ENCODE data around the gene SH3TC2. TPM values are rescaled to one million over a fixed set of nuclear protein-coding genes. Genes with fewer than 3 reads are reported as not detected.
A peak's percentile ranks its signal among the peaks of the same experiment; 100 is the strongest.

The SH3TC2 gene
- total RNA-seq, 1 donor from 2014 or later, result 2.5 TPM

- no peak for DNase-seq (ENCODE audit: low spot score)
- intact Hi-C loops (cut with DNase I), result loop anchor here (10.0 kb wide), 2 partner anchors 212 to 862 kb away; partner anchors contain the start of gene ADRB2
Measured at GRCh38 chr5:149036970-149037369, 25.9 kb downstream of the SH3TC2 start.

DNA sequence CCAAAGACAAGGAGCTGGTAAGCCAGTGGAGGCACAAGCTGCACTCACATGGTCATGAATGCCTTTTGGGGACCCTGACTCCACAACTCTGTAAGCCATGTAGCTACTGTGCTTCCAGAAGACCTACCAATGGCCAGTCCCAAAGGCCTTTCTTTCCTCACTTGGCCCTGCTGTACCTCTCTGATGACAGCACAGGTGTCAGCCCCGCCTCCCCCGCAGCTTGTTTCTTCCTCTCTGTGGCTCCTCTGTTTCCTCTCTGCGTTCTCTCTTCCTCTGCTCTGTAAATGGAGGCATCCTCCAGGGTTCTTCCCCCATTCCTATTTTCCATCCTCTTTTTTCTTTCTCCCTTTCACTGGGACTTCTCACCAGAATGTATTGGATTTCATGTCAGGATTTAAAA is 26.7 kb downstream of the SH3TC2 start:
- no peak for DNase-seq (ENCODE audit: low spot score)
- intact Hi-C loops (cut with DNase I), result loop anchor here (10.0 kb wide), 2 partner anchors 211 to 861 kb away; partner anchors contain the start of gene ADRB2

- DNase-seq (ENCODE audit: low spot score), result peak; percentile 89
Measured at GRCh38 chr5:149035372-149035790, 27.5 kb downstream of the SH3TC2 start.

DNA sequence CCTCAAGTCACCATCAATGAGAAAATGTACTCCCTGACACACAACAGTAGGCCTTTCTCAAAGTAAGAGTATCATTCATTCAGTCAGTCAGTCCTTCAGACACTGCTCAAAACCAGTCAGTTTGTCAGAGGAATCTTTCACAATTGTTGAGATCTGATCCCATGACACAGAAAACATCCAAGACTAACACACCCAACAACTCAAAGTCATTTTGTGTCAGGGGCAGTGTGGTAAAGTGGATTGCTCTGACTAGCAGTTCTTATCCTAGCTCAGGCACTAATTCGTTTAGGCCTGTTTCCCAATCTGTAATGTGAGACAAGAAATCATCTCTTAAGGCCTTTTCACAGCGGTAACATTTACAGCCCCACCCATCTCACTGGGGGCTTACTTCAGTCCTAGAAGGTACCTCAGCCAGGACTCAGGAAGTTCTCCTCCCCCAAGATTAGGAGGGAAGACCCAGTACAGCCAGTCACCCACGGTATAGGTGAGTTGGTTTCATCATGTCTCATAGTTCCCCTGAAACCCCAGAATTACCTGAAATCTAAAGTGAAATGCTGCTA is 31.9 kb downstream of the SH3TC2 start:
- no peak for DNase-seq (ENCODE audit: low spot score)
- intact Hi-C loops (cut with DNase I), result loop anchor here (10.0 kb wide), 2 partner anchors 206 to 856 kb away; partner anchors contain the start of gene ADRB2

More at GRCh38 chr5:149035372-149035790, 27.5 kb downstream of the SH3TC2 start:
- intact Hi-C loops (cut with DNase I), result loop anchor here (2.0 to 10.0 kb wide), 3 partner anchors 211 to 861 kb away; partner anchors contain the start of gene ADRB2

DNA sequence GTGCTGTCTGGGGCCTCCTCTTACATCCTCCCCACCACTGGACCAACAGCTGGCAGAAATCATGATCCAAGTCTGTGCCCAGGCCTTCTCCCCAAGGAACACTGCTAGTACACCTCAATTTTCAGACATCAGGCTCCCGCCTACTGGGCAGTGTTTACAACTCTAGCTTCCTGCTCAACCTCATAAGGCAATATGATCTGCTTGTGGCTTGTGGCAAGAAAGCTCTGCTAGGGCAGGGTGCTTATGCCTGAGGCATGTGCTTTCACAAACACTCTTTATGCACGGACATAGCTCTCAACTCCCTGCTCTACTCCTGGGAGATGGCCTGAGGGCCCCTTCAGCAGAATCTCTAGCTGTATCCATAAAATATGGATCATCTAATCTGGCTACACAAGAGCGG is 32.5 kb downstream of the SH3TC2 start:
- intact Hi-C loops (cut with DNase I), result loop anchor here (10.0 kb wide), 2 partner anchors 206 to 856 kb away; partner anchors contain the start of gene ADRB2
- DNase-seq (ENCODE audit: low spot score), result no peak

DNA sequence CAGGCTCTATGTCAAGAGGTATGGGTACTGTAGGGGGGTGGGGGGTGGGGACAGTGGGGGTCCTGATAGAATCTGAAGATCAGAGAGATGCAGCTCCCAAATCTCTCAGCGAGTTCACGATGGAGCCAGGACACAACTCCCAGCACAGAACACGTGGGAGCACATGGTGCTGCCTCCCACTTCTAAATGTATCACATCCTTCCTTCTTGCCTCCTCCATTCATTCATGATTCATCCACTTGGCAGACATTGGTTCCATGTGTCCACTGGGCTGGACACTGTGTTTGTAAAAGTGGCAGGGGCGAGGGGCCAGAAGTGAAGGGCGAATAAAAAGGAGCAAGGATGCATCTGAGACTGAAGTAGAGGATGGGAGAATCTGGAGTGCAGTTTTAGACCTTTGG is 33.9 kb downstream of the SH3TC2 start:
- no peak for DNase-seq (ENCODE audit: low spot score)
- intact Hi-C loops (cut with DNase I), result no loop called here

DNA sequence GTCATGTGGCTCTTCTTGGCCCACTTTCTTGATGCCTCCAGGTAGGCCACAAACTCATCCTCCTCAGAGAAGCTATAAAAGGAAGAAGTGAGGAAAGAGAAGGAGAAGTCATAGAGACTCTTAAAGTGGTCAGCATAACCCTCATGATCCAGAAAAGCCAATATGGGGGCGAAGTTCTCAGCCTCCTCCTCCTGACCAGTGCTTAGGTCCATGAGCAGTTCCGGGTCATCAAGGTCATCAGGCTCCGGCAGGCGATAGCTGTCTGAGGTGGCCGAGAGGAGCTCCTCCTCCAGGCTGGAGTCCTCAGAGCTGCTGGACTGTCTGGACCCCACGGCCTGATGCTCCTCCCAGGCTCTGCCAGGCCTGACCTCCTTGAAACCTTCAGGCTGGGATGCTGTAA is 34.7 kb downstream of the SH3TC2 start:
- intact Hi-C loops (cut with DNase I), result no loop called here
- no peak for DNase-seq (ENCODE audit: low spot score)

GRCh38 chr5:149027636-149028035 is 35.2 kb downstream of the SH3TC2 start:
- no peak for DNase-seq (ENCODE audit: low spot score)
- intact Hi-C loops (cut with DNase I), result no loop called here

- intact Hi-C loops (cut with DNase I), result no loop called here
- DNase-seq (ENCODE audit: low spot score), result no peak
Measured at GRCh38 chr5:149024943-149025342, 37.9 kb downstream of the SH3TC2 start.

- intact Hi-C loops (cut with DNase I), result no loop called here
- DNase-seq (ENCODE audit: low spot score), result no peak
Measured at GRCh38 chr5:149024477-149024876, 38.4 kb downstream of the SH3TC2 start.

DNA sequence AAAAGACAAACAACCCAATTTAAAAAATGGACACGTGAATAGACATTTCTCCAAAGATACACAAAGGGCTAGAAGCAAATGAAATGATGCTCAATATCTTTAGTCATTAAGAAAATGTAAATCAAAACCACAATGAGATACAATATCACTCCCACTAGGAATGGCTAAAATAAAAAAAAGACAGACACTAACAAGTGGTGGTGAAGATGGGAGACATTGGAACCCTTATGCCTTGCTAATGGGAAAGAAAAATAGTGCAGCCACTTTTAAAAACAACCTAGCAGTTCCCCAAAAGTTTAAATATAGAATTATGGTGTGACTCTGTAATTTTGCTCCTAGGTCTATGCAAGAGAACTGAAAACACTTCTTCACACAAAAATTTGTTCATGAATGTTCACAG is 40.7 kb downstream of the SH3TC2 start:
- intact Hi-C loops (cut with DNase I), result no loop called here
- no peak for DNase-seq (ENCODE audit: low spot score)

DNA sequence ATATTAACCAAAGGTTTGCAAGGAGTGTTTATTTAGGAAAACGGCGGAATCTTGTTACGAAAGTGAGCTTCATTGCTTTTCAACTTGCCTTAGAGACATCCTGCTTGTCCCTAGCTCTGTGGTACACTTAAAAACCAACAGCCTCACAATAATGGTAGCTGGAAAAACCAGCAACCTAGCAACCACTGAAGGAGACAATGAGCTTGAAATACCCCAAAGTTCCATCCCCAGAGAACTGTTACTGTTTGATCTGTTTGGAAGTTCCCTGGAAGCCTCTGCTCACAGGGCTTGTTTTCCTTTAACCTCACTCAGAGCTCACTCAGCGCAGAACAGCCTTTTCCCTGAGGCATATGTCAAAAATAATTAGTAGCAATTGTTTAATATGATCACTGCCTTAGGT is 43.2 kb downstream of the SH3TC2 start:
- intact Hi-C loops (cut with DNase I), result no loop called here

DNA sequence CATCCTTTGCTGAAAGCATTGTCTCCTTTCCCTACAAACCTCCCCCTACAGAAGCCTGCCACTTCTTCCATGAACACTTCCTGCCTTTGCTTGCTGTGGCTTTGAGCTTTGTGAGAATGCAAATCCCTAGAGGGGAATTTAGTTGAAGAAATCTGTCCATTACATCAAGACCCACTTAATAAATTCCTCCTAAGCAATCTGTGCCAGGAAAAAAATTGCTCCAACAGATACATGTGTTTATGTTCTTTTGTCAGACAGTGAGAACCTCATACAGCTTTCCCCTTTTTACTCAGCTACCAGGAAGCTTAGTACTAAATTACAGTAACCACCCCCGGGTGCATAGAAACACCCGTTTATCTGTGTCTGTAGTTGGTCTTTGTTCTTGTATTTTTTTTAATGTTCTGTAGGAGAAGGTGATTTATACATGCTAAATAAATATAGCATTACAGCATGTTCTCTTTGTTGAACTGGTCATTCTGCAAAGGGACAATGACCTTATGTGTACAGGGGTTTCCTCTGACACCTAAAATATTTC is 43.9 kb downstream of the SH3TC2 start:
- intact Hi-C loops (cut with DNase I), result no loop called here
- no peak for DNase-seq (ENCODE audit: low spot score)

More for the DNA sequence above, 43.2 kb downstream of the SH3TC2 start:
- DNase-seq (ENCODE audit: low spot score), result no peak

- no peak for DNase-seq (ENCODE audit: low spot score)
- intact Hi-C loops (cut with DNase I), result no loop called here
Measured at GRCh38 chr5:149017636-149018035, 45.2 kb downstream of the SH3TC2 start.

- intact Hi-C loops (cut with DNase I), result no loop called here
- DNase-seq (ENCODE audit: low spot score), result no peak
Measured at GRCh38 chr5:149015561-149015960, 47.3 kb downstream of the SH3TC2 start.

DNA sequence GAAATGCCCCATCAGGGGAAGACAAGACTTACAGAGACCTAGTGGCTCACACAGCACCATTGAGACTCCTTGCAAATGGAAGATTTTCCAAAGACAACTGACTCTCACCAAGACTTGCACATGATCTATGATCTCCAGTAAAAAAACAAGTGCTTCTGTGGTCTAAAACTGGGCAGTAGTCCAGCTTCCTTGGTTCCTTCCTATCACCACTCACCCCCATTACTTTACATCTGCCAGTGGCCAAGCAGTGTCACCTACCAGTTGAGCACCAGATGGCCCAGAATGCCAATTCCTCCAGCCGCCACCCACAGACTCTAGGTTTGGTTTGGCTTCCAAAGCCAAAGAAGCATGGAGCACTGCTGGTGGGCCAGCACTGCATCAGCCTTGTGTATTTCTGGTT is 47.7 kb downstream of the SH3TC2 start:
- intact Hi-C loops (cut with DNase I), result no loop called here
- DNase-seq (ENCODE audit: low spot score), result no peak

GRCh38 chr5:149014571-149015031 is 48.3 kb downstream of the SH3TC2 start:
- intact Hi-C loops (cut with DNase I), result no loop called here
- DNase-seq (ENCODE audit: low spot score), result no peak

GRCh38 chr5:149013796-149014195 is 49.1 kb downstream of the SH3TC2 start:
- no peak for DNase-seq (ENCODE audit: low spot score)
- intact Hi-C loops (cut with DNase I), result no loop called here

DNA sequence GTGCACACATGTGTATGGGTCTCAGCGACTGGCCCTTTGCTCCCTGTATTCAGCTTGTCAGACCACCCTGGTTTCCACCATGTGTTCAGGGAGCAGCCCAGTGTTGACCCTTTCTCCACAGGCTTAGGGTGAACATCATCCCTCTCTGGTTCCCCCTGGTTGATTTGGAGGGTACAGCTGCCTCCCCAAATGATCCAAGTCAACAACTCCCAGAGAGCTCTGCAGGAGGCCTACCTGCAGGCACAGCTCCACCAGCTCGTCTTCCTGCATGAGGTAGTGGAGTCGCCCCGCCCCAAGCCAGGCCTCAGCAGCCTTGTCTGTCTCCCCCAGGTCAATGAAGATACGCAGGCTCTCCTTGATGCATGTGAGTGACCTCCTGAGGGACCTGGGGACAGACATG is 50.5 kb downstream of the SH3TC2 start:
- DNase-seq (ENCODE audit: low spot score), result no peak
- intact Hi-C loops (cut with DNase I), result no loop called here

- DNase-seq (ENCODE audit: low spot score), result no peak
- intact Hi-C loops (cut with DNase I), result no loop called here
Measured at GRCh38 chr5:149011728-149012127, 51.1 kb downstream of the SH3TC2 start.

- no peak for DNase-seq (ENCODE audit: low spot score)
- intact Hi-C loops (cut with DNase I), result no loop called here
Measured at GRCh38 chr5:149011084-149011483, 51.8 kb downstream of the SH3TC2 start.
